Epithelial cell of esophagus (primary cell): ENCODE data around the gene CLCNKA.
"Not testable (repeated sequence)": the region's sequence is repeated elsewhere in the genome, so short reads cannot be mapped to it uniquely, and the experiment has no call there.

Experiments
- DNase-seq: peaks from one replicate; pipeline ENCODE4 v3.0.0; 2010; ENCODE audit warnings: low read depth
- H3K4me3 ChIP-seq: 2 replicates; pipeline ENCODE4 v1.5.1; 2011; ENCODE audit warnings: mild to moderate bottlenecking, low read length, control low read depth
- CTCF ChIP-seq: IDR thresholded peaks from 2 replicates; pipeline ENCODE4 v1.5.1; 2011; ENCODE audit warnings: low read depth, mild to moderate bottlenecking, low read length, control low read depth, inconsistent platforms; ENCODE audit not compliant: insufficient read depth; ENCODE audit errors: missing control alignments

Gene CLCNKA

GRCh38 chr1:16047791-16048475, 26.1 kb downstream of the CLCNKA start:
- no peak for TF ChIP-seq CTCF
- no peak overlapping the region for H3K4me3 ChIP-seq
- DNase-seq: no peak

- H3K4me3 ChIP-seq: peak overlapping the region; percentile 35
- TF ChIP-seq CTCF: no peak
- peak; percentile 10 for DNase-seq
Measured at GRCh38 chr1:16048573-16049189, 26.8 kb downstream of the CLCNKA start.

GRCh38 chr1:16050328-16050727, 28.5 kb downstream of the CLCNKA start:
- no peak for TF ChIP-seq CTCF
- DNase-seq: no peak
- H3K4me3 ChIP-seq: no peak overlapping the region

- TF ChIP-seq CTCF: no peak
- DNase-seq: no peak
- no peak overlapping the region for H3K4me3 ChIP-seq
Measured at GRCh38 chr1:16051039-16051438, 29.2 kb downstream of the CLCNKA start.

GRCh38 chr1:16051949-16052348, 30.1 kb downstream of the CLCNKA start:
- not testable (repeated sequence) for H3K4me3 ChIP-seq, DNase-seq

GRCh38 chr1:16053781-16054502, 32.1 kb downstream of the CLCNKA start:
- no peak overlapping the region for H3K4me3 ChIP-seq
- TF ChIP-seq CTCF: no peak
- no peak for DNase-seq

- no peak for DNase-seq
- no peak for TF ChIP-seq CTCF
- H3K4me3 ChIP-seq: no peak overlapping the region
Measured at GRCh38 chr1:16054598-16055540, 33.0 kb downstream of the CLCNKA start.
